HG03066 (cell line): Measurements from ENCODE around the gene AJM1.

ENCODE experiments used
- ATAC-seq: cut with Tn5 transposase; IDR thresholded peaks from one replicate; pipeline ENCODE4 v1.9.1; 2021; ENCODE audit warnings: low read depth; ENCODE audit not compliant: unreplicated experiment

The AJM1 gene

GRCh38 chr9:136853596-136854112 lies 11.4 kb downstream of the AJM1 start:
- no peak for ATAC-seq

GRCh38 chr9:136854113-136854841 lies 12.0 kb downstream of the AJM1 start:
- no peak for ATAC-seq

- ATAC-seq: no peak
These were observed 12.7 kb downstream of the AJM1 start for GRCh38 chr9:136854842-136855460.

DNA sequence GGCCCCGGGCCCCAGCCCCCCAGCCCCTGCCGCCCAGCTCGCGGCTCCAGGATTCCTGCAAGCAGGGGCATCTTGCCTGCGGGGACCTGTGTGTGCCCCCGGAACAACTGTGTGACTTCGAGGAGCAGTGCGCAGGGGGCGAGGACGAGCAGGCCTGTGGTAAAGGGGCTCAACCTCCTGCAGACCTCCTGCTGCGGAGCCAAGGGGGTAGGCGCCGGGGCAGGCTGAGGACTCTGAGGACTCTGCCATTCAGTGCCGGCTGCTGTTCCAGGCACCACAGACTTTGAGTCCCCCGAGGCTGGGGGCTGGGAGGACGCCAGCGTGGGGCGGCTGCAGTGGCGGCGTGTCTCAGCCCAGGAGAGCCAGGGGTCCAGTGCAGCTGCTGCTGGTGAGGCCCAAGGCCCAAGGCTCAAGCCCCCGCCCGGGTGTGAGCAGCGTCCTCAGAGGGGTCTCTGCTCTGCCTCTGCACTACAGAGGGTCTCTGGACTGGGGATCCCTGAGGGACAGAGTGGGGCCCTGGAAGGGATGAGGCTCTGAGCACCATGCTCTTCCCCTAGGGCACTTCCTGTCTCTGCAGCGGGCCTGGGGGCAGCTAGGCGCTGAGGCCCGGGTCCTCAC lies 13.3 kb downstream of the AJM1 start:
- no peak for ATAC-seq

GRCh38 chr9:136856079-136856476 lies 13.8 kb downstream of the AJM1 start:
- no peak for ATAC-seq

GRCh38 chr9:136856541-136857141 lies 14.4 kb downstream of the AJM1 start:
- ATAC-seq: no peak

GRCh38 chr9:136857166-136857565 lies 14.9 kb downstream of the AJM1 start:
- ATAC-seq: no peak

GRCh38 chr9:136857581-136858412 lies 15.5 kb downstream of the AJM1 start:
- no peak for ATAC-seq

GRCh38 chr9:136858452-136858843 lies 16.2 kb downstream of the AJM1 start:
- ATAC-seq: no peak

DNA sequence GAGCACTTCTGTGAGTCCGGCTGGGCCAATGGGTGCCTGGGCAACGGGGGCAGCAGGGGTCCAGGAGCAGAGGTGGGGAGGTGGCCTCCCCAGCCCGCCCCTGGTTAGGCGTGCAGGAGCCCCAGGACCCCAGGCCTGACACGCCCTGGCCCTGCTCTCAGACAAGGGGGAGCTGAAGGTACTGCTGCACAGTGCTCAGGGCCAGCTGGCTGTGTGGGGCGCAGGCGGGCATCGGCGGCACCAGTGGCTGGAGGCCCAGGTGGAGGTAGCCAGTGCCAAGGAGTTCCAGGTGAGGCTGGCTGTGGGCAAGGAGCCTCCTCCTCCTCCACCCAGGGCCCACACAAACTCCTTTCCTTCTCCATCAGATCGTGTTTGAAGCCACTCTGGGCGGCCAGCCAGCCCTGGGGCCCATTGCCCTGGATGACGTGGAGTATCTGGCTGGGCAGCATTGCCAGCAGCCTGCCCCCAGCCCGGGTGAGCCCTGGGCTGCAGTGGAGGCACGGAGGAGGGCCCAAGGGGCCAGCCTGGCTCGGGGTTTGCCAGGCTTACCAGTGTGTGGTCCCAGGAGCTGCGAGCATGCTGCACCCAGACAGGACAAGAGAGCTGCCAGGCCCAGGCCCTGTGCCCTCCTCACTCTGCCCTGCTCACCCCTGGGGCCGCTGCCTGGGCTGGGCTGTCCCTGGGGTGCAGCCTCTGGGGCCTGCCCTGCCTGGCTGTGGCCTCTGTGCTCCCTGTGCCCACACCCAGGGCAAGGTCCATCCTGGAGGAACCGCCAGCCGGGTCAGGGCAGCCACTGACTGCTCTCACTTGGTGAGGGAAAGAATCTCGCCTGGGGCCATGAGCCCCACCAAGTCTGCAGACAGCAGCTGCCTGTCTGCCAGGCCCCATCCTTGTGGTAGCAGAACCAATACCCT lies 16.8 kb downstream of the AJM1 start:
- no peak for ATAC-seq

DNA sequence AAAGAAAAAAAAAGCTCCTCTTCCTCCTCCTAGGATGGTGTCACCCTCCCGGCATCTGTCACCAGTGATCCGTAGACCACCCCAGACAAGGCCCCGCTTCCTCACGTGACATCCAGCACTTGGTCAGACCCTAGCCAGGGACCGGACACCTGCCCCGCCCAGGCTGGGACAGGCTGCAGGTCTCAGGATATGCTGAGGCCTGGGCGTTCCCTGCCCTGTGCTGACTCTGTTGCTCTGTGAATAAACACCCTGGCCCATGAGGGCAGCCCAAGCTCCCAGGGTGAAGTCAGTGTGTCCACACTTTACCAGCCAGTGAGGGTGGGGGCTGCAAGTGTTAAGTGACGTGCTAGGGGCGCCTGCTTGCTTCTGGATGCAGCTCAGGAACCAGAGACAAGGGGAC lies 18.3 kb downstream of the AJM1 start:
- ATAC-seq: no peak

GRCh38 chr9:136860933-136861873 lies 18.9 kb downstream of the AJM1 start:
- no peak for ATAC-seq

DNA sequence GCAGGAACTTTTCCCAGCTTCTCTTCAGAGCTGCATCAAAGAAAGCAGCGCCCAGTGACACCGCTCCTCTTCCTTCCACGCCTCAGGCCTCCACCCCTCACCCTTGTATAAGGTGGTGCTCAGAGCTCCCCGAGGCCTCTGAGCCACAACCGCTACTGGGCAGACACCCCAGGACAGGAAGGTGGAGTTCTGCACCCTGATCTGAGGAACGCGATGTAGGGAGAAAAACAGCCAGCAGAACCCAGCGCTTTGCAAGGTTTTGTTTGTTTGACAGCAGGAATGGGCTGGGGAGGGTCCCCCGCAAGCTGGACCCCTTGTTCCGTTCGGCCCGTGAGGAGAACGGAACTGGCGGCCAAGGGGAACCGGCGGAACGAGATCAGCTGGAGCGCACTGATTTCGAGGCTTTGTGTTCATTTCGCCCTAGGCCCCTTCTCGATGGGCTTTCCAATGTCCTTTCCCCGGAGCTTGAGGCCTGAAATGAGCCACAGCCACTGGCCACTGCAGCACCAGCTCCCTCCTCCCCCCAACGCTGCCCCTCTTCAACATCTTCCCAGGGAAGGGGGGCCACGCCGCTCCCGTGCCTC lies 19.7 kb downstream of the AJM1 start:
- no peak for ATAC-seq

GRCh38 chr9:136862849-136863622 lies 20.8 kb downstream of the AJM1 start:
- no peak for ATAC-seq

GRCh38 chr9:136863623-136864273 lies 21.5 kb downstream of the AJM1 start:
- no peak for ATAC-seq

DNA sequence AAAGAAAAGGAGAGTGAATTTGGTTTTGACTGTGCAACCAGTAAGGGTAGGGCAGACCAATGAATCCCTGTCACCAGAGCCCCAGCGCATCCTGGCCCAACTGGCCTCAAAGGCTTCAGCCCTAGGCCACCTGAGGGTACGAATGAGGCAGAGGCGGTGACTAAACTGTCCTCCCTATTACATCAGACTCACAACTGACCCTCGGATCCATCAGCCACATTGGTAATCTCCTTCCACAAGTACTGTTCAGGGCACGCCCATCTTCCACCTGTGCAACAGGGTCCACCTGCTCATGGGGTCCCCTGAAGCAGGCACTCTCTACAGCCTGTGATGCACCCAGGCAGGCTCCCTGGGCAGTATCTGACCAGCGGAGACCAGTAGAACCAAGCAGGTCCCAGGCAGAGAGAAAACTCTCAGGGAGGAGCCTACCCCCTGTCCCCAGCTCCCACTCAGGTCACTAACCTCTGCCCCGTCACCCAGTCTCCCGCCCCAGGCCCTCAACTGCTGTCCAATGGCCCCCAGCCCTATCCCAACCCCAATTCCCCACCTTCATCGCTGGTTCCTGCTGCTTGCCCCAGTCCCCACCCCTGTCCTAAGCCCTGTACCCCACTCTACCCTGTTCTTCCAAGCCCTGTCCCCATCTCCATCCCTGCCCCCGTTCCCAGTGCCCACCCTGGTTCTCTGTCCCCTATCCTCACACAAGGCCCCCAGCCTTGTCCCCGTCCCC lies 22.9 kb downstream of the AJM1 start:
- no peak for ATAC-seq
